Measurements from ENCODE around the gene MRPS26. TPM values are rescaled to one million over a fixed set of nuclear protein-coding genes. Genes with fewer than 3 reads are reported as not detected.

MRPS26 gene
- total RNA-seq, 1 donor from 2014 or later = 37.6 TPM

- DNase-seq = no peak
These were observed 31.8 kb downstream of the MRPS26 start for GRCh38 chr20:3077618-3078134.

DNA sequence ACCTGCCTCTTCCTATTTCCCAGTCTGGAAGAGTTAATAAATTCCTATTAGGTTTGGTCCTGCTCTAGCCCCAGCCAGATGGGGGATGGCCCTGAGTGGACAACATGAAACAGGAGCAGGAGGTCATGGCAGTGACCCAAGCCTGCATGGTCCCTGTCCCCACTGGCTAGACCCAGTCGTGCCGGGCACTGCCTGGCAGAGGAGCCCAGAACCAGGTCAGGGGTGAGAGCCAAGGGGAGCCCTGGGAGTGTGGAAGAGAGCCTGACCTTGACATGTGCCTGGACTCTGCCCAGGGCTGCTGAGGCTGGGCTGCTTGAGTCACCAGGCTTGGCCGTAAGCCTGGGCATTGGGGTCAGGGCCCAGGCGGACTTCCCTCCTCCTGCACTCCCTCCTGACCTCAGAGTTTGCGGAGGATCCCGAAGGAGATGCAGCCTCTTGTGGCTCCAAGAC, 35.1 kb downstream of the MRPS26 start:
- peak; percentile 27 for DNase-seq

DNA sequence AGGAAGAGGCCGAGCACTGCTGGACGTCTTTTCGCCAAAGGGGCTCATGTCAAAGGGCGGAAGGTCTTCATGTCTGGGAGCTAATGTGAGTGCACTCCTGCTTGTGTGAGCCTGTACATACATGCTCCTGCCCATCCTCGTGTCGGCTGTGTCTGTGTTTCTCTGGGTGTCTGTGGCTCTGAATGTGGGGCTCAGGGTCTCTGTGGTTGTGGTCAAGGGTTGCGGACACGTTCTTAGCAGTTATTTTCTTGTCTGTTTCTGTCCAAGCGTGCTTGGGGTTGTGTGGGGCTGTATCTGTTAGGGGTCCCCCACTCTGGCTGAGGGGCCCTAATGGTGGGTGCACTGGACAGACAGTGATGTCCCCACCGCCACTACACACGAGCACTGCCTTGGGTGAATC, 35.8 kb downstream of the MRPS26 start:
- no peak for DNase-seq

DNA sequence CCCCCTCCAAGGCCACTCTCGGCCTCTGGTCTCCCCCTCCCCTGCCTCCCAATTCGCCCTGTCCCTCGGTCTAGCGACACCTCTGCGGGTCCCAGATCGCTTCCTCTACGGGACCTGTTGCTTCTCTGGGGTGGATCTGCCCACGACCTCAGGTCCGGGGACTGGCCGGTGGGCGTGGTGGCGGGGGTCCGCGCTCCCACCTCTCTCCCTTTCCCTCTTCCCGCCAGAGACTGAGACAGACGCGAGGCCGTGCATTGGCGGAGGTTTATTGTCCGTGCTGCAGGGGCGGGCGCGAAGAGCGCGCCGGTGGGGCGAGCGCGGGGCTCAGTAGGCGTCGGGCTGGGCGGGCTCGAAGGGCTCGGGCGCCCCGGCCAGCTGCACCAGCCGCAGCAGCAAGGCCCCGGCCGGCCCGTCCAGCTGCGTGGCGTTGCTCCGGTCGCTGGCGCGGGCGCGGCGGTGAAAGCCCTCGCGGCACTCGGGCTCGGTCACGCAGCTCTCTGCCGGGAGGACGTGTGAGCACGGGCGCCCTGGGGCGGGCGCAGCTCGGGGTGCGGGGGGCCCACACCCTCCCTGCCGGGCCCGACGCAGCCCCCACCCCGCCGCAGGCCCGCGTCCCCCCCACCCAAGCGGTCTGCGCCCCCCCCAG, 36.6 kb downstream of the MRPS26 start:
- DNase-seq = peak; percentile 21

- DNase-seq = no peak
These were observed 37.4 kb downstream of the MRPS26 start for GRCh38 chr20:3082955-3083952.

DNA sequence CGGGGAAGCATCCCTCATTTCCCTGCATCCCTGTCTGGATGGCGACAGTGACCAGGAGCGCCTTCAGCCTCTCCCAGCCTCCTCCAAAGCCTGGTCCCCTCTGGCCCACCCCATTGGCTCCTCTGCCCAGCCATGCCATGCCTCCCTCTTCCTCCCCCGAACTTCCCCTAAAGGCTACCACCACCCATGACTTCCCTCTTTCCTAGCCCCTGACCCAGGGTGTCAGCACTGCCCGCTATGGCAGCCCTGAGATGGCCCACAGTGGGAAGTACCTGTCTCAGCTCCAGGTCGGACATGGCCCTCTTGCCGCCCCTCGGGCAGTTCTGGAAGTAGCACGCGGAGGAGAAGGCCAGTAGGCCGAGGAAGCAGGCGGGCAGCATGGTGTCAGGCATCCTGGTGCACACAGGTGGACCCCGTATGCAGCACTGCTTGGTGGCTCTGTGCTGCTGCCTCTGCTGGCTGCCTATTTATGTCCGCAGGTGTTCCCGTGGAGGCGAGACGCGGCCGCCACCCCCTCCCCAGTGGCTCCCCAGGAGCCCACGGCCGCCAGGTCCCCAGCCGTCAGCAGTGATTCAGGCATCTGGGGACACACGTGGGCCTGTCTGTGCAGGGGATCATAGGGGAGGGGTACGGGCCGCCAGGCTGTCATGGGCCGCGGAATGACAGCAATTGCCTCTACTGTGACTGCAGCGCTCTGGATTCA, 38.6 kb downstream of the MRPS26 start, which contains the start of gene AVP:
Gene AVP, minus strand, starts transcription at position 442 of the 703 bp plus-strand sequence. Its CDS starts 50 bp downstream, at position 392.
- no peak for DNase-seq

DNA sequence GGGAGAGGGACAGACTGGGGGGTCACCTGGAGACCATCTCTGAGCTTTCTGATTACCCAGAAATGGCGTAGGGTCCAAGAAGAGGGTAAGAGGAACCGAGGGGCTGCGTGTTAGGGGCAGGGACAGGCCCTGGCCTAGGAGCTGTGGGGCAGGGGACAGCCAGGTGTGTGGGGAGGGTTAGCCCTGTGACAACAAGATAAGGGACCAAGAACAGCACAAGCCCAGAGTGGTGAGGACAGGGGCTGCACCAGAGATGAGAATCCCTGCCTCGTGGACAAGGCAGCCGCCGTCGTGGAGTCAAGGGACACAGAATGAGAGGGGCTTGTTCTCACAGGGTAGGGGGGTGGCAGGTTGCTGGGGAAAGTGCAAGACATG, 39.1 kb downstream of the MRPS26 start:
- DNase-seq = no peak

GRCh38 chr20:3085571-3086072, 39.8 kb downstream of the MRPS26 start:
- DNase-seq = no peak

DNA sequence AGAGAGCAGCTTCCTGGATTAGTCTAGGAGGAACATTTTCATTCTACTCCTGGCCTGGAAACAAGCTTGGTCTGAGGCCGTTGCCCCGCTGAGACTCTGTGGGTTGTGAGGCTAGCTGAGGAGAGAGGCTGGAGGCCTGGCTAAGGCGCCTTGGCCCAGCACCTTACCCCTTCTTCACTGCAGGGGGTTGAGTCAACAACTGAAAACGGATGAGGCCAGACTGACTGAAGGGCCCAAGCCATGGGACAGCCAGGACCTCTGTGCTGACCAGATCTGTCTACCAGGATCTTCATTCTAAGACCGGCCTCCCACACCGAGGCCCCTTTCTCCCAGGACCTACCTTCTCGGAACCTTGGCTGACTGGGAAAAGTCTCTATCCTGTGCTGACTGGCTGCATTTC, 42.2 kb downstream of the MRPS26 start:
- no peak for DNase-seq

GRCh38 chr20:3090565-3090964, 44.7 kb downstream of the MRPS26 start:
- DNase-seq = no peak

- peak; percentile 25 for DNase-seq
These were observed 46.9 kb downstream of the MRPS26 start for GRCh38 chr20:3092611-3093379.

GRCh38 chr20:3093861-3094361, 48.1 kb downstream of the MRPS26 start:
- peak; percentile 67 for DNase-seq

GRCh38 chr20:3094848-3095629, 49.2 kb downstream of the MRPS26 start:
- DNase-seq = no peak

Other genes with a start within 250 kb of the MRPS26 start
- gene CPXM1, start 245.4 kb upstream of the MRPS26 start, total RNA-seq = 0.34 and 0.37 TPM in 2 replicates
- not detected in 2 replicates for gene C20orf141, start 231.1 kb upstream of the MRPS26 start, total RNA-seq
- not detected in 2 replicates for gene TMEM239, start 229.7 kb upstream of the MRPS26 start, total RNA-seq
- 19.8 and 42.2 TPM in 2 replicates for gene PCED1A, start 205.4 kb upstream of the MRPS26 start, total RNA-seq
- gene VPS16, start 205.3 kb upstream of the MRPS26 start, total RNA-seq = 51.6 and 52.4 TPM in 2 replicates
- 27.9 and 37.1 TPM in 2 replicates for gene PTPRA, start 172.6 kb upstream of the MRPS26 start, total RNA-seq
- not detected in 2 replicates for gene GNRH2, start 2.4 kb upstream of the MRPS26 start, total RNA-seq
- gene OXT, start 25.6 kb downstream of the MRPS26 start, total RNA-seq = not detected in 2 replicates
- gene AVP, start 38.7 kb downstream of the MRPS26 start, total RNA-seq = not detected in 2 replicates
- gene FASTKD5, start 113.8 kb downstream of the MRPS26 start, total RNA-seq = 20.4 and 23.7 TPM in 2 replicates
- 2.7 and 3.8 TPM in 2 replicates for gene UBOX5, start 113.8 kb downstream of the MRPS26 start, total RNA-seq
- gene LZTS3, start 127.5 kb downstream of the MRPS26 start, total RNA-seq = 6.1 and 8.2 TPM in 2 replicates
- gene DDRGK1, start 158.6 kb downstream of the MRPS26 start, total RNA-seq = 41.0 and 53.1 TPM in 2 replicates
- 33.6 and 36.6 TPM in 2 replicates for gene ITPA, start 163.4 kb downstream of the MRPS26 start, total RNA-seq
- 7.5 and 14.9 TPM in 2 replicates for gene SLC4A11, start 193.1 kb downstream of the MRPS26 start, total RNA-seq